Measurements from ENCODE around the gene FOXC2.

DNA sequence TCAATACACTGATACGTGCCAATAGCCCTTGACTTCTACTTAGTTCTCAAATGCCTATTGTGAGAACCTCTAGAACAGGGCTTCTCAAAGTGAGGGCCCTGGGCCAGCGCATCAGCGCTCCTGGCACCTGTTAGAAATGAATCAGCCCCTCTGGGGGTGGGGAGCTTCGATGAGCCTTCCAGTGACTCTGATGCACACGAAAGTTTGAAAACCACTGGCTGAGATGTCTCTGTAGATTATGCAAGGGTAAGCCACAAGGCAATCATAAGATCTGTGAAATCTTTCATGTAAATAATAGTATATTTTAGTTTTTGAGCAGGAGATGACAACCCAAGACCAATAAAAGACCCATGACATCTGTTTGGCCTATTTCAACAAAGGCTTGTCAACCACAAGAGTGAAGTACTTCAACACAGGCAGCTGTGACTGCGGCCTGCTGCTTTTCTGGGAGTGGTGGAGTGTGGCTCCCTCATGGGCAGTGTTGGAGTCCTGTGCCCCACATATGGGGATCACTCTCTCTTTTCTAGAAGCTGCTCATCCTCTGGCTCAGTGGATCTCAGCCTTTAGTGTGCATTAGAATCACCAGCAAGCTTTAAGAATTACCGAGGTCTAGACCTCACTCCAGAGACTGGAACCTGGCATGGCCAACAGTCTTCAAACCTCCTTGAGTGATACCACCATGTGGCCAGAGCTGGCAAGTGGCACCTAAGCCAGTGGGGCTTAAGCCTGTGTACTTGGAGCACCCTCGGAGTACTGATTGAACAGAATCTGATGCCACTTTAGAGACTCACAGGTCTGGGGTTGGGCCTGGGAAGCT, 17.3 kb upstream of the FOXC2 start:
- TF ChIP-seq, protein P1, sequence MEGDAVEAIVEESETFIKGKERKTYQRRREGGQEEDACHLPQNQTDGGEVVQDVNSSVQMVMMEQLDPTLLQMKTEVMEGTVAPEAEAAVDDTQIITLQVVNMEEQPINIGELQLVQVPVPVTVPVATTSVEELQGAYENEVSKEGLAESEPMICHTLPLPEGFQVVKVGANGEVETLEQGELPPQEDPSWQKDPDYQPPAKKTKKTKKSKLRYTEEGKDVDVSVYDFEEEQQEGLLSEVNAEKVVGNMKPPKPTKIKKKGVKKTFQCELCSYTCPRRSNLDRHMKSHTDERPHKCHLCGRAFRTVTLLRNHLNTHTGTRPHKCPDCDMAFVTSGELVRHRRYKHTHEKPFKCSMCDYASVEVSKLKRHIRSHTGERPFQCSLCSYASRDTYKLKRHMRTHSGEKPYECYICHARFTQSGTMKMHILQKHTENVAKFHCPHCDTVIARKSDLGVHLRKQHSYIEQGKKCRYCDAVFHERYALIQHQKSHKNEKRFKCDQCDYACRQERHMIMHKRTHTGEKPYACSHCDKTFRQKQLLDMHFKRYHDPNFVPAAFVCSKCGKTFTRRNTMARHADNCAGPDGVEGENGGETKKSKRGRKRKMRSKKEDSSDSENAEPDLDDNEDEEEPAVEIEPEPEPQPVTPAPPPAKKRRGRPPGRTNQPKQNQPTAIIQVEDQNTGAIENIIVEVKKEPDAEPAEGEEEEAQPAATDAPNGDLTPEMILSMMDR (conservative IDR thresholded peaks at IDR 0.05 in 1 of 2, IDR thresholded peaks at IDR 0.05 in 1 of 2; ENCODE audit: extremely low read depth in 1 of 2, insufficient read depth in 1 of 2, low read depth in 1 of 2, low read length in 2 of 2) = no peak
- no peak for TF ChIP-seq EZH2 (IDR thresholded peaks at IDR 0.05; ENCODE audit: borderline replicate concordance, low read length)
